ENCODE data around the gene SYCE1.
"Not testable (repeated sequence)": the region's sequence is repeated elsewhere in the genome, so short reads cannot be mapped to it uniquely, and the experiment has no call there.

Gene SYCE1

GRCh38 chr10:133590226-133590969 is 25.0 kb upstream of the SYCE1 start:
- no peaks in the 10 kb centered on the region for H3K36me3 ChIP-seq (ENCODE audit: control insufficient read depth in 2 of 2, insufficient read depth in 2 of 2, low read length in 2 of 2)
- no peak overlapping the region for H3K27ac ChIP-seq (ENCODE audit: low read length)
- H3K27me3 ChIP-seq (ENCODE audit: control insufficient read depth in 1 of 2, insufficient read depth in 2 of 2, low read length in 2 of 2): peaks cover 10 to 13% of the 10 kb centered on the region in 2 donors
- no peaks in the 10 kb centered on the region for H3K9me3 ChIP-seq (ENCODE audit: control insufficient read depth in 2 of 2, low read length in 2 of 2)
- no peak overlapping the region for H3K4me3 ChIP-seq (ENCODE audit: low read length in 2 of 2)
- H3K9ac ChIP-seq (ENCODE audit: low read length in 2 of 2): no peak overlapping the region
- no peaks in the 10 kb centered on the region for H3K4me1 ChIP-seq (ENCODE audit: control insufficient read depth, insufficient read depth, low read length)

- H3K27me3 ChIP-seq (ENCODE audit: control insufficient read depth in 1 of 2, insufficient read depth in 2 of 2, low read length in 2 of 2); H3K27ac ChIP-seq (ENCODE audit: low read length); H3K9ac ChIP-seq (ENCODE audit: low read length in 2 of 2); H3K4me3 ChIP-seq (ENCODE audit: low read length in 2 of 2); H3K36me3 ChIP-seq (ENCODE audit: control insufficient read depth in 2 of 2, insufficient read depth in 2 of 2, low read length in 2 of 2); H3K9me3 ChIP-seq (ENCODE audit: control insufficient read depth in 2 of 2, low read length in 2 of 2); H3K4me1 ChIP-seq (ENCODE audit: control insufficient read depth, insufficient read depth, low read length): not testable (repeated sequence)
Observed at GRCh38 chr10:133577037-133577436, 11.7 kb upstream of the SYCE1 start.

- H3K27ac ChIP-seq (ENCODE audit: low read length); H3K36me3 ChIP-seq (ENCODE audit: control insufficient read depth in 2 of 2, insufficient read depth in 2 of 2, low read length in 2 of 2); H3K9me3 ChIP-seq (ENCODE audit: control insufficient read depth in 2 of 2, low read length in 2 of 2); H3K9ac ChIP-seq (ENCODE audit: low read length in 2 of 2); H3K27me3 ChIP-seq (ENCODE audit: control insufficient read depth in 1 of 2, insufficient read depth in 2 of 2, low read length in 2 of 2); H3K4me3 ChIP-seq (ENCODE audit: low read length in 2 of 2); H3K4me1 ChIP-seq (ENCODE audit: control insufficient read depth, insufficient read depth, low read length): not testable (repeated sequence)
Observed at GRCh38 chr10:133573460-133573859, 8.1 kb upstream of the SYCE1 start.

GRCh38 chr10:133572055-133572454 is 6.7 kb upstream of the SYCE1 start:
- H3K9me3 ChIP-seq (ENCODE audit: control insufficient read depth in 2 of 2, low read length in 2 of 2): not testable (repeated sequence)

GRCh38 chr10:133569801-133570200 is 4.4 kb upstream of the SYCE1 start:
- not testable (repeated sequence) for H3K4me3 ChIP-seq (ENCODE audit: low read length in 2 of 2); H3K27ac ChIP-seq (ENCODE audit: low read length); H3K36me3 ChIP-seq (ENCODE audit: control insufficient read depth in 2 of 2, insufficient read depth in 2 of 2, low read length in 2 of 2); H3K9ac ChIP-seq (ENCODE audit: low read length in 2 of 2); H3K4me1 ChIP-seq (ENCODE audit: control insufficient read depth, insufficient read depth, low read length); H3K9me3 ChIP-seq (ENCODE audit: control insufficient read depth in 2 of 2, low read length in 2 of 2)
- H3K27me3 ChIP-seq (ENCODE audit: control insufficient read depth in 1 of 2, insufficient read depth in 2 of 2, low read length in 2 of 2): peaks cover 2 to 22% of the 10 kb centered on the region in 2 donors

More at GRCh38 chr10:133572055-133572454, 6.7 kb upstream of the SYCE1 start:
- H3K27ac ChIP-seq (ENCODE audit: low read length); H3K36me3 ChIP-seq (ENCODE audit: control insufficient read depth in 2 of 2, insufficient read depth in 2 of 2, low read length in 2 of 2); H3K4me3 ChIP-seq (ENCODE audit: low read length in 2 of 2); H3K4me1 ChIP-seq (ENCODE audit: control insufficient read depth, insufficient read depth, low read length); H3K27me3 ChIP-seq (ENCODE audit: control insufficient read depth in 1 of 2, insufficient read depth in 2 of 2, low read length in 2 of 2); H3K9ac ChIP-seq (ENCODE audit: low read length in 2 of 2): not testable (repeated sequence)

- H3K4me3 ChIP-seq (ENCODE audit: low read length in 2 of 2); H3K27ac ChIP-seq (ENCODE audit: low read length); H3K36me3 ChIP-seq (ENCODE audit: control insufficient read depth in 2 of 2, insufficient read depth in 2 of 2, low read length in 2 of 2); H3K9ac ChIP-seq (ENCODE audit: low read length in 2 of 2); H3K4me1 ChIP-seq (ENCODE audit: control insufficient read depth, insufficient read depth, low read length); H3K9me3 ChIP-seq (ENCODE audit: control insufficient read depth in 2 of 2, low read length in 2 of 2): not testable (repeated sequence)
- peaks cover 4 to 22% of the 10 kb centered on the region in 2 donors for H3K27me3 ChIP-seq (ENCODE audit: control insufficient read depth in 1 of 2, insufficient read depth in 2 of 2, low read length in 2 of 2)
Observed at GRCh38 chr10:133568831-133569527, 3.6 kb upstream of the SYCE1 start.

- H3K9me3 ChIP-seq (ENCODE audit: control insufficient read depth in 2 of 2, low read length in 2 of 2): peaks cover 6 to 7% of the 10 kb centered on the region in 2 donors
- no peak overlapping the region for H3K27ac ChIP-seq (ENCODE audit: low read length)
- no peaks in the 10 kb centered on the region for H3K4me1 ChIP-seq (ENCODE audit: control insufficient read depth, insufficient read depth, low read length)
- no peak overlapping the region for H3K9ac ChIP-seq (ENCODE audit: low read length in 2 of 2)
- H3K27me3 ChIP-seq (ENCODE audit: control insufficient read depth in 1 of 2, insufficient read depth in 2 of 2, low read length in 2 of 2): peaks cover 4 to 22% of the 10 kb centered on the region in 2 donors
- H3K36me3 ChIP-seq (ENCODE audit: control insufficient read depth in 2 of 2, insufficient read depth in 2 of 2, low read length in 2 of 2): no peaks in the 10 kb centered on the region
- no peak overlapping the region for H3K4me3 ChIP-seq (ENCODE audit: low read length in 2 of 2)
Observed at GRCh38 chr10:133568287-133568614, 2.9 kb upstream of the SYCE1 start.

- no peaks in the 10 kb centered on the region for H3K4me1 ChIP-seq (ENCODE audit: control insufficient read depth, insufficient read depth, low read length)
- no peak overlapping the region for H3K27ac ChIP-seq (ENCODE audit: low read length)
- H3K9me3 ChIP-seq (ENCODE audit: control insufficient read depth in 2 of 2, low read length in 2 of 2): peaks cover under 1 to 3% of the 10 kb centered on the region in 2 donors
- no peak overlapping the region for H3K9ac ChIP-seq (ENCODE audit: low read length in 2 of 2)
- no peaks in the 10 kb centered on the region for H3K36me3 ChIP-seq (ENCODE audit: control insufficient read depth in 2 of 2, insufficient read depth in 2 of 2, low read length in 2 of 2)
- no peak overlapping the region for H3K4me3 ChIP-seq (ENCODE audit: low read length in 2 of 2)
- peaks cover 4 to 22% of the 10 kb centered on the region in 2 donors for H3K27me3 ChIP-seq (ENCODE audit: control insufficient read depth in 1 of 2, insufficient read depth in 2 of 2, low read length in 2 of 2)
Observed at GRCh38 chr10:133567609-133568286, 2.4 kb upstream of the SYCE1 start.

GRCh38 chr10:133567119-133567518 is 1.7 kb upstream of the SYCE1 start:
- Histone ChIP-seq H3K27me3 (ENCODE audit: control insufficient read depth in 1 of 2, insufficient read depth in 2 of 2, low read length in 2 of 2) (peaks cover 4 to 22% of the 10 kb centered on the region in 2 donors), H3K4me1 (ENCODE audit: control insufficient read depth, insufficient read depth, low read length) (no peaks in the 10 kb centered on the region), H3K9ac (ENCODE audit: low read length in 2 of 2) (no peak overlapping the region)

GRCh38 chr10:133564816-133565215 is 567 bp downstream of the SYCE1 start:
- Histone ChIP-seq H3K9ac (ENCODE audit: low read length in 2 of 2) (no peak overlapping the region), H3K27me3 (ENCODE audit: control insufficient read depth in 1 of 2, insufficient read depth in 2 of 2, low read length in 2 of 2) (peaks cover 4 to 22% of the 10 kb centered on the region in 2 donors), H3K4me3 (ENCODE audit: low read length in 2 of 2) (no peak overlapping the region), H3K36me3 (ENCODE audit: control insufficient read depth in 2 of 2, insufficient read depth in 2 of 2, low read length in 2 of 2) (no peaks in the 10 kb centered on the region), H3K4me1 (ENCODE audit: control insufficient read depth, insufficient read depth, low read length) (no peaks in the 10 kb centered on the region), H3K9me3 (ENCODE audit: control insufficient read depth in 2 of 2, low read length in 2 of 2) (peaks cover 0 to 3% of the 10 kb centered on the region in 2 donors), H3K27ac (ENCODE audit: low read length) (no peak overlapping the region)

More at GRCh38 chr10:133567119-133567518, 1.7 kb upstream of the SYCE1 start:
- Histone ChIP-seq H3K36me3 (ENCODE audit: control insufficient read depth in 2 of 2, insufficient read depth in 2 of 2, low read length in 2 of 2) (no peaks in the 10 kb centered on the region), H3K4me3 (ENCODE audit: low read length in 2 of 2) (no peak overlapping the region), H3K9me3 (ENCODE audit: control insufficient read depth in 2 of 2, low read length in 2 of 2) (peaks cover 0 to 3% of the 10 kb centered on the region in 2 donors), H3K27ac (ENCODE audit: low read length) (no peak overlapping the region)

All from stomach smooth muscle (tissue), 2 donors.